Measurements from ENCODE around the gene NTRK1.

NTRK1 gene

GRCh38 chr1:156836041-156836654 lies 24.5 kb upstream of the NTRK1 start:
- H3K9ac ChIP-seq (ENCODE audit: low read depth in 1 of 2, low read length in 2 of 2), result no peak overlapping the region
- no peak overlapping the region for H3K4me3 ChIP-seq (ENCODE audit: low read depth in 1 of 2, low read length in 2 of 2)
- no peaks in the 10 kb centered on the region for H3K9me3 ChIP-seq (ENCODE audit: control insufficient read depth in 1 of 2, low read length in 2 of 2)
- no peaks in the 10 kb centered on the region for H3K36me3 ChIP-seq (ENCODE audit: control insufficient read depth in 1 of 2, insufficient read depth in 2 of 2, low read length in 2 of 2)
- H3K27me3 ChIP-seq (ENCODE audit: control insufficient read depth in 1 of 2, insufficient read depth in 2 of 2, low read length in 2 of 2), result peaks cover 37 to 47% of the 10 kb centered on the region in 2 donors
- H3K27ac ChIP-seq (ENCODE audit: low read depth, low read length), result no peak overlapping the region
- no peaks in the 10 kb centered on the region for H3K4me1 ChIP-seq (ENCODE audit: control insufficient read depth in 1 of 2, insufficient read depth in 2 of 2, low read length in 2 of 2)

DNA sequence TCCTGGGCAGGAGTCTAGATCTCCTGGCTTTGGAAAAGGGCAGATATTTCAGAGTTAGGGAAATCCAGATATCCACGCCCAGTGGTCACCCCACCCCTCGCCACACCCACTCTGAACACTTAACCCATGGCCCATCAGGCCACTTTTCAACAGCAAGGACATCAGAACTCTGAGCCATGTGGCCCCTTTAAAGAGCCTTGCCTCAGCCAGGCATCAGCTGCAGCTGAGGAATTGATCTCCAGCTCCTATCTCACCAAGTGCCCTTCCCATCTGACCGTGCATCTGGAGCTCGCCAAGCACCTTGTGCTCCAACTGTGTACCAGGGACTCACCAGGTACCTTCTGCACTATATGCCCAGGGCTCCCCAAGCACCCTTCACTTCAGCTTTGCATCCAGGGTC lies 23.8 kb upstream of the NTRK1 start:
- H3K4me1 ChIP-seq (ENCODE audit: control insufficient read depth in 1 of 2, insufficient read depth in 2 of 2, low read length in 2 of 2), result no peaks in the 10 kb centered on the region
- no peak overlapping the region for H3K9ac ChIP-seq (ENCODE audit: low read depth in 1 of 2, low read length in 2 of 2)
- no peaks in the 10 kb centered on the region for H3K9me3 ChIP-seq (ENCODE audit: control insufficient read depth in 1 of 2, low read length in 2 of 2)
- no peak overlapping the region for H3K4me3 ChIP-seq (ENCODE audit: low read depth in 1 of 2, low read length in 2 of 2)
- H3K27ac ChIP-seq (ENCODE audit: low read depth, low read length), result no peak overlapping the region
- H3K27me3 ChIP-seq (ENCODE audit: control insufficient read depth in 1 of 2, insufficient read depth in 2 of 2, low read length in 2 of 2), result peaks cover 41 to 45% of the 10 kb centered on the region in 2 donors
- H3K36me3 ChIP-seq (ENCODE audit: control insufficient read depth in 1 of 2, insufficient read depth in 2 of 2, low read length in 2 of 2), result no peaks in the 10 kb centered on the region

DNA sequence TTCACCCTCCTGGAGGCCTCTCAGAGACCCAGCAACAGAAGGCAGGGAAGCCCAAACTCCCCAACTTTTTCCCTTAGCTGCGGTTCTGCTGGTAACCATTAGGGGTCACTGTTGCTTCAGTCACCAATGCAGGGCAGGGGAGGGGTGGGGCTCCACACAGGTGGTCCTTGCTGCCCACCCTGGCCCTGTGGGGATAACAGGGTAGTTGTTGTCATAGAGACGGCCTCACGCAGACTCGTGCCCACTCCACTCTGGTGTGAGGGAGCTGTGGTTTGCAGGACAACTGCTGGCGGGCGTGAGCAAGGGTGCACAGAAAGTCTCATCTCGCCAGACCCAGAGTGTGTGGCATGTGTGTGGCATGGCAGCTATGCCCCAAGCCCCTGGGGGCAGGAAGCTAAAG lies 21.7 kb upstream of the NTRK1 start:
- no peaks in the 10 kb centered on the region for H3K4me1 ChIP-seq (ENCODE audit: control insufficient read depth in 1 of 2, insufficient read depth in 2 of 2, low read length in 2 of 2)
- no peak overlapping the region for H3K4me3 ChIP-seq (ENCODE audit: low read depth in 1 of 2, low read length in 2 of 2)
- H3K9ac ChIP-seq (ENCODE audit: low read depth in 1 of 2, low read length in 2 of 2), result no peak overlapping the region
- peaks cover 51 to 64% of the 10 kb centered on the region in 2 donors for H3K27me3 ChIP-seq (ENCODE audit: control insufficient read depth in 1 of 2, insufficient read depth in 2 of 2, low read length in 2 of 2)
- no peaks in the 10 kb centered on the region for H3K9me3 ChIP-seq (ENCODE audit: control insufficient read depth in 1 of 2, low read length in 2 of 2)
- H3K27ac ChIP-seq (ENCODE audit: low read depth, low read length), result no peak overlapping the region
- no peaks in the 10 kb centered on the region for H3K36me3 ChIP-seq (ENCODE audit: control insufficient read depth in 1 of 2, insufficient read depth in 2 of 2, low read length in 2 of 2)

- peaks cover 56 to 64% of the 10 kb centered on the region in 2 donors for H3K27me3 ChIP-seq (ENCODE audit: control insufficient read depth in 1 of 2, insufficient read depth in 2 of 2, low read length in 2 of 2)
- no peak overlapping the region for H3K4me3 ChIP-seq (ENCODE audit: low read depth in 1 of 2, low read length in 2 of 2)
- H3K9ac ChIP-seq (ENCODE audit: low read depth in 1 of 2, low read length in 2 of 2), result no peak overlapping the region
- H3K4me1 ChIP-seq (ENCODE audit: control insufficient read depth in 1 of 2, insufficient read depth in 2 of 2, low read length in 2 of 2), result no peaks in the 10 kb centered on the region
- no peaks in the 10 kb centered on the region for H3K9me3 ChIP-seq (ENCODE audit: control insufficient read depth in 1 of 2, low read length in 2 of 2)
- no peak overlapping the region for H3K27ac ChIP-seq (ENCODE audit: low read depth, low read length)
- no peaks in the 10 kb centered on the region for H3K36me3 ChIP-seq (ENCODE audit: control insufficient read depth in 1 of 2, insufficient read depth in 2 of 2, low read length in 2 of 2)
Measured at GRCh38 chr1:156839426-156840109, 21.1 kb upstream of the NTRK1 start.

DNA sequence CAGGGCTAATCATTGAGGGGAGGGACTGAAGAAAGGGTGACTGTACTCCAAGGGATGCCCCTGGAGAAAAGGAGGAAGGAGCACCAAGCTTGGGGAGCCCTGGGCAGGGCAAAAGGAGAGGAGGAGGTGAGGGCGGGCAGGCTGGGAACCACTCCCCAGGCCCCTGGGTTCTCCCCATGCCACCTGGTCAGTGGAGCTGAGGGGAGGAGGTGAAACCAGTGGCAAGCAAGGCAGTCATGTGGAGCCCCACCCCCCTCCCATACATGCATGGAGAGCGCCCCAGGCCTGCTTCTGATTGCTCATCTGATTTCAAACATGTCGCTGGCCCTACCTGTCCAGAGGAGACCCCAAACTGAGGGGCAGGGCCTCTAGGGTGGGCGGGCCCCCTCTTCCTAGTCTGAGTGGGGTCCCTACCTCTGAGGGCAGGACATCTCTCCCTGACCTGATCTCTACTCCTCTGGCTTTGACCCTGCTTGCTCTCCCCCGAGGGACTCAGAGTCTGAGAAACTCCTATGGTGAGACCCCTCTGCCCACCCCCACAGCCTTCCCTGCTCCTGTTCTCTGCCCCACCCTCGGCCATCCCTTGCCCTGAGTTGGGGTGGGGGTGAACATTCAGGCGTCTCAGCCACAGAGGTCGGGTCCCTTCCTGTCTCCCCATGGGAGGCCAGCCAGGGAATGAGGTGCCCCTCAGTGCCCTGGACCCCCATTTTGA lies 20.3 kb upstream of the NTRK1 start:
- peaks cover 56 to 65% of the 10 kb centered on the region in 2 donors for H3K27me3 ChIP-seq (ENCODE audit: control insufficient read depth in 1 of 2, insufficient read depth in 2 of 2, low read length in 2 of 2)
- no peak overlapping the region for H3K9ac ChIP-seq (ENCODE audit: low read depth in 1 of 2, low read length in 2 of 2)
- no peak overlapping the region for H3K27ac ChIP-seq (ENCODE audit: low read depth, low read length)
- no peaks in the 10 kb centered on the region for H3K36me3 ChIP-seq (ENCODE audit: control insufficient read depth in 1 of 2, insufficient read depth in 2 of 2, low read length in 2 of 2)
- no peaks in the 10 kb centered on the region for H3K9me3 ChIP-seq (ENCODE audit: control insufficient read depth in 1 of 2, low read length in 2 of 2)
- H3K4me3 ChIP-seq (ENCODE audit: low read depth in 1 of 2, low read length in 2 of 2), result no peak overlapping the region
- no peaks in the 10 kb centered on the region for H3K4me1 ChIP-seq (ENCODE audit: control insufficient read depth in 1 of 2, insufficient read depth in 2 of 2, low read length in 2 of 2)

DNA sequence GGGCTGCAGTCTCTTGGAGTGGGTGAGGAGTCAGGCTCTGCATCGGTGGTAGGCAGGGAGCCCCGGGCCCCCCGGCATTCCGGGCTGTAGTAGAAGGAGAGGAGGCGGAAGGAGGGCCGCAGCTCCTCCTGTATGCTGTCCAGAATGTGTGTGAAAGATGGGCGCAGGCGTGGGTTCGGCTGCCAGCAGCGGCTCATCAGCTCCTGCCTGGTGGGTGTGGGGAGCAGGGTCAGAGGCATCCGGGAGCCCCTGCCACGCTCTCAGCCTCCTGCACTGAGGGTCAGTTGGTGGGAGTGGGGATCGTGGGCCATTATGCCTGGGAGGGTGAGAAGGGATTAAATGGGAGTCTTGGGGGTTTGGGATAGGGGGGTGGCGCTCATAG lies 19.8 kb upstream of the NTRK1 start:
- H3K36me3 ChIP-seq (ENCODE audit: control insufficient read depth in 1 of 2, insufficient read depth in 2 of 2, low read length in 2 of 2), result no peaks in the 10 kb centered on the region
- H3K27me3 ChIP-seq (ENCODE audit: control insufficient read depth in 1 of 2, insufficient read depth in 2 of 2, low read length in 2 of 2), result peaks cover 55 to 61% of the 10 kb centered on the region in 2 donors
- H3K4me3 ChIP-seq (ENCODE audit: low read depth in 1 of 2, low read length in 2 of 2), result no peak overlapping the region
- no peak overlapping the region for H3K27ac ChIP-seq (ENCODE audit: low read depth, low read length)
- H3K9me3 ChIP-seq (ENCODE audit: control insufficient read depth in 1 of 2, low read length in 2 of 2), result no peaks in the 10 kb centered on the region
- H3K4me1 ChIP-seq (ENCODE audit: control insufficient read depth in 1 of 2, insufficient read depth in 2 of 2, low read length in 2 of 2), result no peaks in the 10 kb centered on the region
- H3K9ac ChIP-seq (ENCODE audit: low read depth in 1 of 2, low read length in 2 of 2), result no peak overlapping the region

GRCh38 chr1:156841295-156841855 lies 19.3 kb upstream of the NTRK1 start:
- peaks cover 54 to 57% of the 10 kb centered on the region in 2 donors for H3K27me3 ChIP-seq (ENCODE audit: control insufficient read depth in 1 of 2, insufficient read depth in 2 of 2, low read length in 2 of 2)
- no peak overlapping the region for H3K27ac ChIP-seq (ENCODE audit: low read depth, low read length)
- H3K9ac ChIP-seq (ENCODE audit: low read depth in 1 of 2, low read length in 2 of 2), result no peak overlapping the region
- H3K36me3 ChIP-seq (ENCODE audit: control insufficient read depth in 1 of 2, insufficient read depth in 2 of 2, low read length in 2 of 2), result no peaks in the 10 kb centered on the region
- H3K9me3 ChIP-seq (ENCODE audit: control insufficient read depth in 1 of 2, low read length in 2 of 2), result no peaks in the 10 kb centered on the region
- no peak overlapping the region for H3K4me3 ChIP-seq (ENCODE audit: low read depth in 1 of 2, low read length in 2 of 2)
- no peaks in the 10 kb centered on the region for H3K4me1 ChIP-seq (ENCODE audit: control insufficient read depth in 1 of 2, insufficient read depth in 2 of 2, low read length in 2 of 2)

- Histone ChIP-seq H3K9me3 (ENCODE audit: control insufficient read depth in 1 of 2, low read length in 2 of 2) (no peaks in the 10 kb centered on the region), H3K9ac (ENCODE audit: low read depth in 1 of 2, low read length in 2 of 2) (no peak overlapping the region), H3K27ac (ENCODE audit: low read depth, low read length) (no peak overlapping the region), H3K4me3 (ENCODE audit: low read depth in 1 of 2, low read length in 2 of 2) (no peak overlapping the region), H3K27me3 (ENCODE audit: control insufficient read depth in 1 of 2, insufficient read depth in 2 of 2, low read length in 2 of 2) (peaks cover 56 to 60% of the 10 kb centered on the region in 2 donors), H3K36me3 (ENCODE audit: control insufficient read depth in 1 of 2, insufficient read depth in 2 of 2, low read length in 2 of 2) (no peaks in the 10 kb centered on the region), H3K4me1 (ENCODE audit: control insufficient read depth in 1 of 2, insufficient read depth in 2 of 2, low read length in 2 of 2) (no peaks in the 10 kb centered on the region)
Measured at GRCh38 chr1:156842618-156843300, 17.9 kb upstream of the NTRK1 start.

DNA sequence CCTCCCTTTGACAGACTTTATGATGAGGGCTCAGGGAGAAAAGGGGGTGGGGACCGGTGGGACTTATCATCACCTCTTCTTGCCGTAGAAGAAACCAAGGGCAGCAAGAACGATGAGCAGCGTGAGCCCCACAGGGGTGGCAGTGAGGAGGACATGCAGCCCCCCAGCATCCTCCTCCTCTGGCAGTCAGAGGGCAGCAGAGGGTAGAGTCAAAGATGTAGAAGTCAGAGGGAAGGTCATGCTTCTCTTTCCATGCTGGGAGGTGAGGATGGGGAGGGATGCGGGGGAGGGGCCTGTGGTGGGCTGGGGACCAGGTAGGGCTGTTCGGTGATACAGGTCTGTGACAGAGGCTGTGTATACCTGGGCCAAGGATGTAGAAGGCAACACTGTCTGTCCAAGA lies 16.6 kb upstream of the NTRK1 start:
- Histone ChIP-seq H3K36me3 (ENCODE audit: control insufficient read depth in 1 of 2, insufficient read depth in 2 of 2, low read length in 2 of 2) (no peaks in the 10 kb centered on the region), H3K9me3 (ENCODE audit: control insufficient read depth in 1 of 2, low read length in 2 of 2) (no peaks in the 10 kb centered on the region), H3K27ac (ENCODE audit: low read depth, low read length) (no peak overlapping the region), H3K27me3 (ENCODE audit: control insufficient read depth in 1 of 2, insufficient read depth in 2 of 2, low read length in 2 of 2) (peaks cover 64 to 67% of the 10 kb centered on the region in 2 donors), H3K9ac (ENCODE audit: low read depth in 1 of 2, low read length in 2 of 2) (no peak overlapping the region), H3K4me1 (ENCODE audit: control insufficient read depth in 1 of 2, insufficient read depth in 2 of 2, low read length in 2 of 2) (peaks cover 0 to 4% of the 10 kb centered on the region in 2 donors), H3K4me3 (ENCODE audit: low read depth in 1 of 2, low read length in 2 of 2) (no peak overlapping the region)

All from duodenal mucosa (tissue), 2 donors.